Raji (cell line): Measurements from ENCODE around the gene RPS19.

ENCODE experiments used
- POLR2A ChIP-seq: IDR thresholded peaks from 2 replicates; pipeline ENCODE4 v1.6.1; 2011; ENCODE audit warnings: low read depth, low read length, control low read depth; ENCODE audit not compliant: insufficient read depth

Gene RPS19

DNA sequence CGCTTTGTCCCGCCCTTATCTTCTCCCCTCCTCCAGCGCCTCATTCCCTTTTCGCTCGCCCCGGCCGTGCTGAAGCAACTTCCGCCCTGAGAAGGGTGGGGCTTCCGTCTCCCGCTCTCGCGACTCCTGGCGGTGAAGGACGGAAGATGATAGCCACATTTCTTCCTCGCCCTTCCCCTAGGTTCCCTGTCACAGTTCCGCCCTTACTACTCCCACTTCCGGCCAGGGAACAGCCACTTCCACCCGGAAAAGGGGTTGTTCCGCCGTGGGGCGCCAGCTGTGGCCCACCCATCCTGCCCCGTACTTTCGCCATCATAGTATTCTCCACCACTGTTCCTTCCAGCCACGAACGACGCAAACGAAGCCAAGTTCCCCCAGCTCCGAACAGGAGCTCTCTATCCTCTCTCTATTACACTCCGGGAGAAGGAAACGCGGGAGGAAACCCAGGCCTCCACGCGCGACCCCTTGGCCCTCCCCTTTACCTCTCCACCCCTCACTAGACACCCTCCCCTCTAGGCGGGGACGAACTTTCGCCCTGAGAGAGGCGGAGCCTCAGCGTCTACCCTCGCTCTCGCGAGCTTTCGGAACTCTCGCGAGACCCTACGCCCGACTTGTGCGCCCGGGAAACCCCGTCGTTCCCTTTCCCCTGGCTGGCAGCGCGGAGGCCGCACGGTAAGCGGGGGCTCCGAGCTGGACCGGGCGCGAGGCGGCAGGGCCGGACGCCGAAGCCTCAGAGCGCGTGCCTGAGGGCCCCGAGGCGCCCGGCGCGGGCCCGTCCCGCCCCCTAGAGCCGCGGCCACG is at the start of gene RPS19:
Gene RPS19 (plus strand): TSS at position 638 of the 801 bp plus-strand sequence. CDS start 520 bp downstream, outside the sequence.
- TF ChIP-seq POLR2A = peak; percentile 77

GRCh38 chr19:41810301-41810700 is 49.8 kb upstream of the RPS19 start:
- no peak for TF ChIP-seq POLR2A

DNA sequence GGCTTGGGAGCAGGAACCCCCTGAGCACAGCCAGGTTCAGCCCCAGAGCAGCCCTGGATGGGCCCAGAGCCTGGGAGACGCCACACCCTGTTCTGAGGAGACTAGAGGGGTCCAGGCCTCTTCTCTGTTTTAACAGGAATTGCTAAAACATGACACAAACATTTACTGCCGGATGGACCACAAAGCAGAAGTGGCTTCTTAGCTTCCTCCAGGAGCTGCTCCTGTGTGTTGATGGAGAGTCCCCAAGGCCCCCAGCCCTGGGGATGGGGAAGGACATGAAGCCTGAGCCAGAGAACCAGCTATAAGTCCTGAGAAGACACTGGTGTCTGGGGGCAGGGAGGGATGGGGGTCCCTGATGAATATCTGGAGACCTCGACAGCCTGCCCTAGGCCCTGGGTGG is 49.0 kb upstream of the RPS19 start:
- no peak for TF ChIP-seq POLR2A

- no peak for TF ChIP-seq POLR2A
Measured at GRCh38 chr19:41811981-41812380, 48.1 kb upstream of the RPS19 start.

DNA sequence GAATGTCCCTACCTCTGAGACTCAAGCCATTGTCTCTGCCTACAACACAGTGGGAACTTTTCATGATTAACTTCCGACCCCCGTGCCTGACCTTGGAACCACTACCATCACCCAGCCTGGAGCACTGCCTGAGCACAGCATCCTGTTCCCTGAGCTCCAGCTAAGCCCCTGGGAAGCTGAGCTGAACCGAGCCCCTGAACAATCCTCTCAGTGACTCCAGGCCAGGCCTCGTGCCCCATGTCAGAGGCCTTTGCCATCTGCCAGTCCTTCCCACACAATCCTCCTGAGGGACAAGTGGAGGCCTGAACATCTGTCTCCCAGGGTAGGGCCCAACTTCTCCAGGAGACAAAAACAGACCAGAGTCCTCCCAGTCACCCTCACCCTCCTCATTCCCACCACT is 46.1 kb upstream of the RPS19 start:
- TF ChIP-seq POLR2A = no peak

DNA sequence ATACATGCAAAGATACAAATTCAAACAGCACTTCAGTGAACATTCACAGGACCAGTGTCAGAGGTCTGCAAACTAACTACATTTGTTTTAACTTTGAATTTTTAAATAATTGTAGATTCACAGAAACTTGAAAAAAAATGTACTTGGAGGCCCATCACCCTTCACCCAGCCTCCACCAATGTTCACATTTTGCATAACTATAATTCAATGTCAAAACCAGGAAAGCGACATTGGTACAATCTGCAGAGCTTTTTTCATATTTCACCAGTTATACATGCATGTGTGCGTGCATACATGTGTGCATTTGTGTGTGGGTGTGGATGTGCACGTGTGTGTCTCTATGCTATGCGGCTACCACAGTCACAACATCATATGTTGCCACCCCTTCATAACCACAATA is 44.8 kb upstream of the RPS19 start:
- TF ChIP-seq POLR2A = no peak

- no peak for TF ChIP-seq POLR2A
Measured at GRCh38 chr19:41816761-41817160, 43.3 kb upstream of the RPS19 start.

GRCh38 chr19:41821003-41821735 is 38.9 kb upstream of the RPS19 start:
- TF ChIP-seq POLR2A = no peak

- TF ChIP-seq POLR2A = no peak
Measured at GRCh38 chr19:41837981-41838708, 21.9 kb upstream of the RPS19 start.

DNA sequence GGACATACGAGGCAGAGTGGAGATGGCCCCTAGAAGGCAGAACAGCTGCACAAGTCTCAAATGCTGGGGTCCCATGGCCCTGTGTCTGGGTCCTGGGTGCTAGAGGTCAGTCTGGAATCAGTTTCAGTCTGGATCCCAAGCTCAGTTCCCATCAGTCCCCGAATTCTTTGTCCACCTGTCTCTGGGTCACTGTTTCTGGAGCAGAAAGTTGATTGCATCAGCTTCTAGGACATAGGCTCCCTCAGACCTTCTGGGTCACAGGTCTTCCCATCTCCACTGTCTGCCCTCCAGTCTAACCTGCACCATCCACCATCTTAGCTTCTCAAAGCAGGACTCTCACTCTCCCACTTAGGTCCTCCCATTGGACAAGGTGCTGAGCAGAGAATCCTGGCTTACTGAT is 20.8 kb upstream of the RPS19 start:
- TF ChIP-seq POLR2A = no peak

DNA sequence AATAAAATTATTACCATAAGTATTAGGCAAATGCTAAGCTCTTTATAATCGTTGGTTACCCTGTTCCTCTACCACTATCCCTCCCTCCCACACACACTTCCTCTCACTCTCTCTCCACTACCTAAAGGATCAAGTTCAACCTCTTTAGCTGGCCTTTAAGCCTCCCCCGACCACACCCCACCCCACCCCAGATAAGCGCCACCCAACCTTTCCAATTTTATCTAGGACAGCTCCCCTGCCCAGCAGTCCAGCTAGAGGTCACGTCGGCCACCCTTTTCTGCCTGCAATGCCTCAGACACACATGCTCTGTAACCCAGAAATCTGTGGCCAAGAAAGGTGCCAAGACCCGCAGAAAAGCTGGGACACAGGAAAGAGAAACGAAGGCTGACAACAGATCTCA is 16.7 kb upstream of the RPS19 start:
- TF ChIP-seq POLR2A = no peak

- no peak for TF ChIP-seq POLR2A
Measured at GRCh38 chr19:41844601-41845000, 15.5 kb upstream of the RPS19 start, which contains the start of gene LYPD4. Gene LYPD4, minus strand, starts transcription at chr19:41844683. Its CDS starts 5,398 bp downstream, at chr19:41839285.

- TF ChIP-seq POLR2A = no peak
Measured at GRCh38 chr19:41845001-41845050, 15.2 kb upstream of the RPS19 start, which contains the start of gene DMRTC2. Gene DMRTC2, plus strand, starts transcription at chr19:41845042. Its CDS starts 2,387 bp downstream, at chr19:41847429.

DNA sequence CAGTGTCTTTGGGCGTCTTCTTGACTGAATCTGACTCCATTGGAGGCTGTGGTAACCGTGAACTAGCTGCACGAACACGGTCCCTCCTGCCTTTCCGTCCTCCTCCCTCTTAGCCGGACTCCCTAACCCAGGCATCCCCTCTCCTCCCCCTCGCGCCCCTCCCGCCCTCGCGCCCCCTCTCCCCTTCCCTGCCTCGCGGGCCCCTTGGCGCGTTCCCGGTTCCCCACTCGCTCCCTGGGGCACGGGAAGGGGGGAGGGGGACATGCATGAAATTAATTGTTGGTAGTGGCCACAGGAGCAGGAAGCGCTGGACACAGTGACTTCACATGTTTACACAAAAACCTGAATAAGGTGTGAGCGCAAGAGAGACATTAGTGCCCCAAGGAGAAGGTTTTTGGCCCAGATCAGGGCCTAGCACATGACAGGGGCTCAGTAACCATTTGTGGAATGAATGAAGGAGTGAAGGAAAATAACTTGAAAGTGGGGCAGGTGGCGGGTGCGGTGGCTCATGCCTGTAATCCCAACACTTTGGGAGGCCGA is 14.9 kb upstream of the RPS19 start:
- TF ChIP-seq POLR2A = no peak

DNA sequence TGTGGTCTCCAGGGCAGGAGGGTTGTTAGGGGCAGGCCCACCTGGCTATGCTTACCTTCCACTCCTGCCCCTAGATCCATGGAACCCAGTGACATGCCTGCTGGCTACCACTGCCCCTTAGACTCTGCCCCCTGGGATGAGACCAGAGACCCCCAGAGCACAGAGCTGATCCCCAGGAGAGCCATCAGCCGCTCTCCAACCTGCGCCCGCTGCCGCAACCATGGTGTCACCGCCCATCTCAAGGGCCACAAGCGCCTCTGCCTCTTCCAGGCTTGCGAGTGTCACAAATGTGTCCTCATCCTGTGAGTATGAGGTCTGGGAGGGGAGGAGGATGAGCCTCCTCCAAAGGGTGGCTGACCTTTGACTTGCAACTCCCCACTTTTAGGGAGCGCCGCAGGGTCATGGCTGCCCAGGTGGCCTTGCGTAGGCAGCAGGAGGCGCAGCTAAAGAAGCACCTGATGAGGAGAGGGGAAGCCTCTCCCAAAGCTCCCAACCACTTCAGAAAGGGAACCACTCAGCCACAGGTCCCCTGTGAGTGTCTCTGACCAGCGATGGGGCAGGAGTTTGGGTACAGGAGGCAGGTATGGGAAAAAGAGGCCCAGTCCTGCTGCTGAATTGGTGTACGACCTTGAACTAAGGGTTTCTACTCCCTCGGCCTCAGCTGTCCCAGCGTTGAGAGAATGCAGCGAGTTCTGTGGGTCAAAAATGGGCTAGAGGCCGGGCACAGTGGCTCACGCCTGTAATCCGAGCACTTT is 12.5 kb upstream of the RPS19 start:
- no peak for TF ChIP-seq POLR2A
